ENCODE results near the gene GRK2. TPM values are rescaled to one million over a fixed set of nuclear protein-coding genes. Genes with fewer than 3 reads are reported as not detected.

Gene GRK2
- total RNA-seq = 24.6 and 33.1 TPM in 2 replicates

DNA sequence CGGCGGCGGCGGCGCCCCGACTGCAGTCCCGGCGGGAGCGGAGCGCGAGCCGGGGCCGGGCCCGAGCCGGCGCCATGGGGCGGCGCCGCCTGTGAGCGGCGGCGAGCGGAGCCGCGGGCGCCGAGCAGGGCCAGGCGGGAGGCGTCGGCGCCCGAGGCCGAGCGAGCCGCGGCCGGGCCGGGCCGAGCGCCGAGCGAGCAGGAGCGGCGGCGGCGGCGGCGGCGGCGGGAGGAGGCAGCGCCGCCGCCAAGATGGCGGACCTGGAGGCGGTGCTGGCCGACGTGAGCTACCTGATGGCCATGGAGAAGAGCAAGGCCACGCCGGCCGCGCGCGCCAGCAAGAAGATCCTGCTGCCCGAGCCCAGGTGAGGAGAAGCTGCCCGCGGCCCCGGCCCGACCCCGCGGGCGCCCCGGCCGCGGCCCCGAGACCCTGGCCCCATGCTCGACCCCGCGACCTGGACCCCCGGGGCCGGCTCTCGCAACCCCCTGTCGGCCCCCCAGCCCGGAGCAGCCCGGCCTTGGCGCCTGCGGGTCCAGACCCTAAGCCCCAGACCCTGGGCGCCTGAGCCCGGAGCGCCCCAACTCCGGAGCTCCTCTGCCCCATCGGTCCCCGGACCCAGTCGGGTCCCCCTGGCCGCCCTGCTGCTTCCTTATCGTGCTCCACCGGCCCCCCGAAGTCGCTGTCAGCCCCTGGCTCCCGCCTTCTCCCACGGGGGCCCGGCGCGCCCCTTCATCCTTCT lies at the start of gene GRK2:
GRK2 (plus strand) TSS at position 25 of the 739 bp plus-strand sequence; CDS start at position 252, 227 bp downstream.

DNA sequence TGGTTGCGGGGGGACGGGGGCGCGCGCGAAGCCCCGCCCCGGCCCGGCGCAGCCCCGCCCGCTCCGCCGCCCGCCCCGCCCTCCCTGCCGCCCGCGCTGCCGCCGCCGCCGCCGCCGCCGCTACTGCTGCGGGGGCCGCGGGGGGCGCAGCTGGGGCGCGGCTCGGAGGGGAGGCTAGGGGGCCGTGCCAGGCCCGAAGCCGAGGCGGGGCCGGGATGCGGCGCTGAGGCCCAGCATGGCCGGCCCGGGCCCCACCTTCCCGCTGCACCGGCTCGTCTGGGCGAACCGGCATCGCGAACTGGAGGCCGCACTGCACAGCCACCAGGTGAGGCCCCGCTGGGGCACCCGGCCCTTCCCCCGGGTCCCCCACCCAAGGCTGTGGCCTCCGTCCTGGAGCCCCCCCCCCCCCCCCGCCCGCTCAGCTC lies 23.0 kb downstream of the GRK2 start, which contains the start of gene ANKRD13D:
ANKRD13D (plus strand) TSS at position 78 of the 425 bp plus-strand sequence; CDS start at position 236, 158 bp downstream.

DNA sequence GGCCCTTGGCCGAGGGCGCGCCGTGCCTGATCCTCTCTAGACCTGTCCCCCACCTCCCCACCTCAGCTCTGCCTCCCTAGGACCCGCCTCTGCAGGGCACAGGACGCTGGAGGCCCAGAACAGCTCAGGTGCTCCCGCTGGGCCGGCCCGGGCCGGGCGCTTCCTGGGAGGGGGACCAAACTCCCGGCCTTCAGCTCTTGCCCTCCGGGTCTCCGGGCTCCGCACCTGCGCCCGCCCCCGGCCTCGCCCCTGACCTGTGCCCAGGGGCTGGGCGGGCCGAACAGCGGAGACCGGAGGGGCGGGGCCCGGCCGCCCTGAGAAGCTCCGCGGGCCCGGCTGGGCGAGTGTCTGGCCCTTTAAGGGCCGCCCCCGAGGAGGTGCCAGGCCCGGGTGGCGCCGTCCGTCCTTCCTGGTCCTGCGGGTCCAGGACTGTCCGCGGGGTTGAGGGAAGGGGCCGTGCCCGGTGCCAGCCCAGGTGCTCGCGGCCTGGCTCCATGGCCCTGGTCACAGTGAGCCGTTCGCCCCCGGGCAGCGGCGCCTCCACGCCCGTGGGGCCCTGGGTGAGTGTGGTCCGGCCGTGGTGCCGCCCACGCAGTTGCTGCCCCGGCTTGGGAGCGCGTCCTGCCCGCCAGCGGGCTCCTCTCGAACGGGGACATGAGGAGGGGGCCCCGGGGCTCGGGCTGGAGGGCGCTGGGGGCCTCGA lies 37.0 kb downstream of the GRK2 start, which contains the start of gene SSH3:
SSH3 (plus strand) TSS at position 399 of the 703 bp plus-strand sequence; CDS start at position 495, 96 bp downstream.

Other genes with a start within 250 kb of the GRK2 start
- gene SYT12, start 243.3 kb upstream of the GRK2 start, total RNA-seq = 0.14 and 0.30 TPM in 2 replicates
- 9.7 and 10.1 TPM in 2 replicates for gene RHOD, start 209.6 kb upstream of the GRK2 start, total RNA-seq
- gene KDM2A, start 147.2 kb upstream of the GRK2 start, total RNA-seq = 51.1 and 75.2 TPM in 2 replicates
- 39.8 and 50.2 TPM in 2 replicates for gene ANKRD13D, start 22.8 kb downstream of the GRK2 start, total RNA-seq
- gene SSH3, start 37.1 kb downstream of the GRK2 start, total RNA-seq = 13.1 and 18.6 TPM in 2 replicates
- gene POLD4, start 87.1 kb downstream of the GRK2 start, total RNA-seq = 44.2 and 48.7 TPM in 2 replicates
- 1.8 and 4.2 TPM in 2 replicates for gene CLCF1, start 107.1 kb downstream of the GRK2 start, total RNA-seq
- 5.2 and 7.4 TPM in 2 replicates for gene RAD9A, start 125.5 kb downstream of the GRK2 start, total RNA-seq
- 92.3 and 121 TPM in 2 replicates for gene PPP1CA, start 135.4 kb downstream of the GRK2 start, total RNA-seq
- gene TBC1D10C, start 137.6 kb downstream of the GRK2 start, total RNA-seq = not detected in 2 replicates
- gene CARNS1, start 149.2 kb downstream of the GRK2 start, total RNA-seq = 0.30 and 0.51 TPM in 2 replicates
- 34.6 and 38.0 TPM in 2 replicates for gene RPS6KB2, start 162.0 kb downstream of the GRK2 start, total RNA-seq
- gene PTPRCAP, start 171.2 kb downstream of the GRK2 start, total RNA-seq = 0.42 TPM in 1 of 2 replicates, not detected in the other
- gene CORO1B, start 177.0 kb downstream of the GRK2 start, total RNA-seq = 123 and 144 TPM in 2 replicates
- gene GPR152, start 186.3 kb downstream of the GRK2 start, total RNA-seq = not detected in 2 replicates
- gene CABP4, start 188.9 kb downstream of the GRK2 start, total RNA-seq = not detected in 2 replicates
- gene TMEM134, start 202.8 kb downstream of the GRK2 start, total RNA-seq = 38.1 and 38.6 TPM in 2 replicates
- 51.1 and 80.2 TPM in 2 replicates for gene AIP, start 216.6 kb downstream of the GRK2 start, total RNA-seq
- gene PITPNM1, start 238.9 kb downstream of the GRK2 start, total RNA-seq = 17.8 and 31.0 TPM in 2 replicates
- gene CDK2AP2, start 241.7 kb downstream of the GRK2 start, total RNA-seq = 18.4 and 25.8 TPM in 2 replicates